ENCODE data around the gene CFAP73. TPM values are rescaled to one million over a fixed set of nuclear protein-coding genes. Genes with fewer than 3 reads are reported as not detected.

The CFAP73 gene
- total RNA-seq, 1 donor: not detected

GRCh38 chr12:113194971-113195391 is 45.5 kb downstream of the CFAP73 start:
- H3K4me3 ChIP-seq (ENCODE audit: low read depth, low read length): no peak overlapping the region
- peak; percentile 66 for DNase-seq (ENCODE audit: low read depth)
- TF ChIP-seq CTCF (IDR thresholded peaks at IDR 0.05; ENCODE audit: insufficient read depth, low read length): no peak

- H3K4me3 ChIP-seq (ENCODE audit: low read depth, low read length): no peak overlapping the region
- DNase-seq (ENCODE audit: low read depth): no peak
- no peak for TF ChIP-seq CTCF (IDR thresholded peaks at IDR 0.05; ENCODE audit: insufficient read depth, low read length)
Observed at GRCh38 chr12:113195598-113195997, 46.1 kb downstream of the CFAP73 start.

GRCh38 chr12:113196582-113196981 is 47.1 kb downstream of the CFAP73 start:
- no peak overlapping the region for H3K4me3 ChIP-seq (ENCODE audit: low read depth, low read length)
- no peak for TF ChIP-seq CTCF (IDR thresholded peaks at IDR 0.05; ENCODE audit: insufficient read depth, low read length)
- no peak for DNase-seq (ENCODE audit: low read depth)

- peak; percentile 88 for DNase-seq (ENCODE audit: low read depth)
- no peak overlapping the region for H3K4me3 ChIP-seq (ENCODE audit: low read depth, low read length)
- TF ChIP-seq CTCF (IDR thresholded peaks at IDR 0.05; ENCODE audit: insufficient read depth, low read length): peak; percentile 85
Observed at GRCh38 chr12:113196990-113197389, 47.5 kb downstream of the CFAP73 start.

- no peak for TF ChIP-seq CTCF (IDR thresholded peaks at IDR 0.05; ENCODE audit: insufficient read depth, low read length)
- no peak overlapping the region for H3K4me3 ChIP-seq (ENCODE audit: low read depth, low read length)
- DNase-seq (ENCODE audit: low read depth): no peak
Observed at GRCh38 chr12:113197518-113198077, 48.1 kb downstream of the CFAP73 start.

GRCh38 chr12:113198296-113198695 is 48.8 kb downstream of the CFAP73 start:
- no peak for TF ChIP-seq CTCF (IDR thresholded peaks at IDR 0.05; ENCODE audit: insufficient read depth, low read length)
- H3K4me3 ChIP-seq (ENCODE audit: low read depth, low read length): no peak overlapping the region
- no peak for DNase-seq (ENCODE audit: low read depth)
